HEK293 (cell line): Measurements from ENCODE around the gene DHPS.

Experiments used
- CTCF ChIA-PET: fragments of 350-600 bp; formaldehyde crosslinking; extraction: SDS; loops from one replicate; lab custom pipeline; 2021; ENCODE audit warnings: antibody characterized with exemption; lab: Yijun Ruan, JAX
- POLR2A ChIA-PET: fragments of 300-600 bp; formaldehyde crosslinking; extraction: SDS; loops from one replicate; lab custom pipeline; 2020; ENCODE audit warnings: antibody characterized with exemption, inconsistent platforms; lab: Yijun Ruan, JAX
- H3K27ac ChIP-seq: fragments of 200-500 bp; sonication (Bioruptor generic); 2 replicates; pipeline ENCODE4 v1.5.1; 2014; ENCODE audit warnings: low read depth, low read length, control low read depth, inconsistent platforms; ENCODE audit errors: extremely low read depth
- H3K36me3 ChIP-seq, 2 experiments: fragments of 200-500 bp in 1 of 2; sonication (Bioruptor generic) in 1 of 2; 1 replicate in 1 of 2; 2 replicates in 1 of 2; pipeline ENCODE4 v1.5.1; 2014 to 2017; ENCODE audit warnings: inconsistent platforms in 2 of 2, low read length in 2 of 2; ENCODE audit not compliant: control insufficient read depth in 2 of 2, insufficient read depth in 1 of 2
- H3K4me1 ChIP-seq: fragments of 200-500 bp; sonication (Bioruptor generic); 2 replicates; pipeline ENCODE4 v1.5.1; 2014; ENCODE audit warnings: mild to moderate bottlenecking, low read length, inconsistent platforms; ENCODE audit not compliant: control insufficient read depth, insufficient read depth
- H3K4me3 ChIP-seq: 2 replicates; pipeline ENCODE4 v1.5.1; 2011; ENCODE audit warnings: low read depth, mild to moderate bottlenecking, control low read depth, low read length, moderate library complexity
- H3K9me3 ChIP-seq: fragments of 200-500 bp; sonication (Bioruptor generic); 2 replicates; pipeline ENCODE4 v1.5.1; 2014; ENCODE audit warnings: low read depth, low read length, inconsistent platforms; ENCODE audit not compliant: control insufficient read depth, insufficient read depth
- SCRT2 ChIP-seq: fragments of 450-650 bp; formaldehyde crosslinking; IDR thresholded peaks from 2 replicates; pipeline ENCODE4 v1.5.1; 2016; ENCODE audit warnings: missing biosample characterization, missing genetic modification characterization
- SP3 ChIP-seq: fragments of 450-650 bp; formaldehyde crosslinking; IDR thresholded peaks from 2 replicates; pipeline ENCODE4 v1.5.1; 2016; ENCODE audit warnings: missing biosample characterization, missing genetic modification characterization
- YY1 ChIP-seq: fragments of 450-650 bp; formaldehyde crosslinking; IDR thresholded peaks from 2 replicates; pipeline ENCODE4 v1.5.1; 2018; ENCODE audit warnings: missing biosample characterization, missing genetic modification characterization
- ZBTB7A ChIP-seq: fragments of 450-650 bp; formaldehyde crosslinking; IDR thresholded peaks from 2 replicates; pipeline ENCODE4 v1.5.1; 2016; ENCODE audit warnings: low read depth, missing biosample characterization, missing genetic modification characterization
- ZFP37 ChIP-seq: fragments of 450-650 bp; formaldehyde crosslinking; IDR thresholded peaks from 2 replicates; pipeline ENCODE4 v1.5.1; 2016; ENCODE audit warnings: missing biosample characterization, missing genetic modification characterization
- ZFP41 ChIP-seq: fragments of 450-650 bp; formaldehyde crosslinking; IDR thresholded peaks from 2 replicates; pipeline ENCODE4 v1.5.1; 2016; ENCODE audit warnings: missing biosample characterization, missing genetic modification characterization, borderline replicate concordance
- ZNF157 ChIP-seq: fragments of 450-650 bp; formaldehyde crosslinking; IDR thresholded peaks from 2 replicates; pipeline ENCODE4 v1.5.1; 2016; ENCODE audit warnings: missing biosample characterization, missing genetic modification characterization
- ZNF248 ChIP-seq: fragments of 450-650 bp; formaldehyde crosslinking; IDR thresholded peaks from 2 replicates; pipeline ENCODE4 v1.5.1; 2017; ENCODE audit warnings: missing biosample characterization, missing genetic modification characterization
- ZNF335 ChIP-seq: fragments of 450-650 bp; formaldehyde crosslinking; conservative IDR thresholded peaks from 2 replicates; pipeline ENCODE4 v1.5.1; 2016; ENCODE audit warnings: missing biosample characterization, missing genetic modification characterization
- ZNF404 ChIP-seq: fragments of 450-650 bp; formaldehyde crosslinking; IDR thresholded peaks from 2 replicates; pipeline ENCODE4 v1.5.1; 2017; ENCODE audit warnings: missing biosample characterization, missing genetic modification characterization
- ZNF433 ChIP-seq: fragments of 450-650 bp; formaldehyde crosslinking; IDR thresholded peaks from 2 replicates; pipeline ENCODE4 v1.5.1; 2016; ENCODE audit warnings: missing biosample characterization, missing genetic modification characterization, low read depth
- ZNF521 ChIP-seq: fragments of 450-650 bp; formaldehyde crosslinking; IDR thresholded peaks from 2 replicates; pipeline ENCODE4 v1.5.1; 2017; ENCODE audit warnings: missing biosample characterization, mild to moderate bottlenecking, missing genetic modification characterization
- ZNF624 ChIP-seq: fragments of 450-650 bp; formaldehyde crosslinking; IDR thresholded peaks from 2 replicates; pipeline ENCODE4 v1.5.1; 2017; ENCODE audit warnings: missing biosample characterization, missing genetic modification characterization
- ZNF707 ChIP-seq: fragments of 450-650 bp; formaldehyde crosslinking; IDR thresholded peaks from 2 replicates; pipeline ENCODE4 v1.5.1; 2016; ENCODE audit warnings: missing biosample characterization, missing genetic modification characterization
- TF ChIP-seq, protein P1 (sequence below): fragments of 450-650 bp; formaldehyde crosslinking; conservative IDR thresholded peaks from 2 replicates; pipeline ENCODE4 v1.5.1; 2016; ENCODE audit warnings: low read depth, missing biosample characterization, missing genetic modification characterization
- TF ChIP-seq, protein P2 (sequence below): fragments of 450-650 bp; formaldehyde crosslinking; IDR thresholded peaks from 2 replicates; pipeline ENCODE4 v1.5.1; 2016; ENCODE audit warnings: missing biosample characterization, missing genetic modification characterization
- TF ChIP-seq, protein P3 (sequence below): fragments of 450-650 bp; formaldehyde crosslinking; IDR thresholded peaks from 2 replicates; pipeline ENCODE4 v1.5.1; 2016; ENCODE audit warnings: missing biosample characterization, missing genetic modification characterization, low read depth
- TF ChIP-seq, protein P4 (sequence below): fragments of 450-650 bp; IDR thresholded peaks from 2 replicates; pipeline ENCODE4 v1.5.1; 2018; ENCODE audit warnings: missing biosample characterization, missing genetic modification characterization
- TF ChIP-seq, protein P5 (sequence below): fragments of 450-650 bp; formaldehyde crosslinking; IDR thresholded peaks from 2 replicates; pipeline ENCODE4 v1.5.1; 2017; ENCODE audit warnings: missing biosample characterization, missing genetic modification characterization
- TF ChIP-seq, protein P6 (sequence below): fragments of 450-650 bp; formaldehyde crosslinking; IDR thresholded peaks from 2 replicates; pipeline ENCODE4 v1.5.1; 2016; ENCODE audit warnings: missing biosample characterization, missing genetic modification characterization, borderline replicate concordance

The DHPS gene

DNA sequence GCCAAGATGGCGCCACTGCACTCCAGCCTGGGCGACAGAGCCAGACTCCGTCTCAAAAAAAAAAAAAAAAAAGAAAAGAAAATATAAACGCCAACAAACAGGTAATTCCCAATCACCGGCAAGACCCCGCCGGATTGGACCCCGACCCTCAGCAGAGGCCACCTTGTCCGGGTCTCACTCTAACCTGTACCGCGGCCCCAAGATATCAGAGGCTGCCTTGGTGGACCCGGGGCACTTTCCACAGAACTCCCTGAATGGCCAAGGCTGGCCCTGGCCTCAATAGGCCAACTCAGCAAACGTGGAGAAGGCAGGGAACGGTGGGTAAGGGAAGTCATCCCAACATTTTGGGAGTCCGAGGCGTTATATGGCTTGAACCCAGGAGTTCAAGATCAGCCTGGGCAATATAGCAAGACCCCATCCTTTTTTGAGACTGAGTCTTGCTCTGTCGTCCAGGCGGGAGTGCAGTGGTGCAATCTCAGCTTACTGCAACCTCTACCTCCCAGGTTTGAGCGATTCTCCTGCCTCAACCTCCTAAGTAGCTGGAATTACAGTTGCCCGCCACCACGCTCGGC is 43.0 kb downstream of the DHPS start (continued):
- TF ChIP-seq, protein P1, sequence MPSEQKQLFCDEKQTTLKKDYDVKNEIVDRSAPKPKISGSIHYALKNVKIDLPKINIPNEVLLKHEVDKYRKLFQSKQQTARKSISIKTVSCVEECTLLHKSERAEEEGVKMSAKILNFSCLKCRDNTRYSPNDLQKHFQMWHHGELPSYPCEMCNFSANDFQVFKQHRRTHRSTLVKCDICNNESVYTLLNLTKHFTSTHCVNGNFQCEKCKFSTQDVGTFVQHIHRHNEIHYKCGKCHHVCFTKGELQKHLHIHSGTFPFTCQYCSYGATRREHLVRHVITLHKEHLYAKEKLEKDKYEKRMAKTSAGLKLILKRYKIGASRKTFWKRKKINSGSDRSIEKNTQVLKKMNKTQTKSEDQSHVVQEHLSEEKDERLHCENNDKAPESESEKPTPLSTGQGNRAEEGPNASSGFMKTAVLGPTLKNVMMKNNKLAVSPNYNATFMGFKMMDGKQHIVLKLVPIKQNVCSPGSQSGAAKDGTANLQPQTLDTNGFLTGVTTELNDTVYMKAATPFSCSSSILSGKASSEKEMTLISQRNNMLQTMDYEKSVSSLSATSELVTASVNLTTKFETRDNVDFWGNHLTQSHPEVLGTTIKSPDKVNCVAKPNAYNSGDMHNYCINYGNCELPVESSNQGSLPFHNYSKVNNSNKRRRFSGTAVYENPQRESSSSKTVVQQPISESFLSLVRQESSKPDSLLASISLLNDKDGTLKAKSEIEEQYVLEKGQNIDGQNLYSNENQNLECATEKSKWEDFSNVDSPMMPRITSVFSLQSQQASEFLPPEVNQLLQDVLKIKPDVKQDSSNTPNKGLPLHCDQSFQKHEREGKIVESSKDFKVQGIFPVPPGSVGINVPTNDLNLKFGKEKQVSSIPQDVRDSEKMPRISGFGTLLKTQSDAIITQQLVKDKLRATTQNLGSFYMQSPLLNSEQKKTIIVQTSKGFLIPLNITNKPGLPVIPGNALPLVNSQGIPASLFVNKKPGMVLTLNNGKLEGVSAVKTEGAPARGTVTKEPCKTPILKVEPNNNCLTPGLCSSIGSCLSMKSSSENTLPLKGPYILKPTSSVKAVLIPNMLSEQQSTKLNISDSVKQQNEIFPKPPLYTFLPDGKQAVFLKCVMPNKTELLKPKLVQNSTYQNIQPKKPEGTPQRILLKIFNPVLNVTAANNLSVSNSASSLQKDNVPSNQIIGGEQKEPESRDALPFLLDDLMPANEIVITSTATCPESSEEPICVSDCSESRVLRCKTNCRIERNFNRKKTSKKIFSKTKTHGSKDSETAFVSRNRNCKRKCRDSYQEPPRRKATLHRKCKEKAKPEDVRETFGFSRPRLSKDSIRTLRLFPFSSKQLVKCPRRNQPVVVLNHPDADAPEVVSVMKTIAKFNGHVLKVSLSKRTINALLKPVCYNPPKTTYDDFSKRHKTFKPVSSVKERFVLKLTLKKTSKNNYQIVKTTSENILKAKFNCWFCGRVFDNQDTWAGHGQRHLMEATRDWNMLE (tag by site-specific recombination) = no peak
- TF ChIP-seq, protein P2, sequence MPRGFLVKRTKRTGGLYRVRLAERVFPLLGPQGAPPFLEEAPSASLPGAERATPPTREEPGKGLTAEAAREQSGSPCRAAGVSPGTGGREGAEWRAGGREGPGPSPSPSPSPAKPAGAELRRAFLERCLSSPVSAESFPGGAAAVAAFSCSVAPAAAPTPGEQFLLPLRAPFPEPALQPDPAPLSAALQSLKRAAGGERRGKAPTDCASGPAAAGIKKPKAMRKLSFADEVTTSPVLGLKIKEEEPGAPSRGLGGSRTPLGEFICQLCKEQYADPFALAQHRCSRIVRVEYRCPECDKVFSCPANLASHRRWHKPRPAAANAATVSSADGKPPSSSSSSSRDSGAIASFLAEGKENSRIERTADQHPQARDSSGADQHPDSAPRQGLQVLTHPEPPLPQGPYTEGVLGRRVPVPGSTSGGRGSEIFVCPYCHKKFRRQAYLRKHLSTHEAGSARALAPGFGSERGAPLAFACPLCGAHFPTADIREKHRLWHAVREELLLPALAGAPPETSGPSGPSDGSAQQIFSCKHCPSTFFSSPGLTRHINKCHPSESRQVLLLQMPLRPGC (tag by site-specific recombination) = no peak
- TF ChIP-seq, protein P3, sequence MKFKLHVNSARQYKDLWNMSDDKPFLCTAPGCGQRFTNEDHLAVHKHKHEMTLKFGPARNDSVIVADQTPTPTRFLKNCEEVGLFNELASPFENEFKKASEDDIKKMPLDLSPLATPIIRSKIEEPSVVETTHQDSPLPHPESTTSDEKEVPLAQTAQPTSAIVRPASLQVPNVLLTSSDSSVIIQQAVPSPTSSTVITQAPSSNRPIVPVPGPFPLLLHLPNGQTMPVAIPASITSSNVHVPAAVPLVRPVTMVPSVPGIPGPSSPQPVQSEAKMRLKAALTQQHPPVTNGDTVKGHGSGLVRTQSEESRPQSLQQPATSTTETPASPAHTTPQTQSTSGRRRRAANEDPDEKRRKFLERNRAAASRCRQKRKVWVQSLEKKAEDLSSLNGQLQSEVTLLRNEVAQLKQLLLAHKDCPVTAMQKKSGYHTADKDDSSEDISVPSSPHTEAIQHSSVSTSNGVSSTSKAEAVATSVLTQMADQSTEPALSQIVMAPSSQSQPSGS (tag by site-specific recombination) = no peak
- TF ChIP-seq SCRT2 (tag by site-specific recombination) (no peak), ZFP41 (tag by site-specific recombination) (no peak), ZNF404 (tag by site-specific recombination) (no peak), ZNF335 (tag by site-specific recombination) (no peak), ZFP37 (tag by site-specific recombination) (no peak)
- TF ChIP-seq, protein P4, sequence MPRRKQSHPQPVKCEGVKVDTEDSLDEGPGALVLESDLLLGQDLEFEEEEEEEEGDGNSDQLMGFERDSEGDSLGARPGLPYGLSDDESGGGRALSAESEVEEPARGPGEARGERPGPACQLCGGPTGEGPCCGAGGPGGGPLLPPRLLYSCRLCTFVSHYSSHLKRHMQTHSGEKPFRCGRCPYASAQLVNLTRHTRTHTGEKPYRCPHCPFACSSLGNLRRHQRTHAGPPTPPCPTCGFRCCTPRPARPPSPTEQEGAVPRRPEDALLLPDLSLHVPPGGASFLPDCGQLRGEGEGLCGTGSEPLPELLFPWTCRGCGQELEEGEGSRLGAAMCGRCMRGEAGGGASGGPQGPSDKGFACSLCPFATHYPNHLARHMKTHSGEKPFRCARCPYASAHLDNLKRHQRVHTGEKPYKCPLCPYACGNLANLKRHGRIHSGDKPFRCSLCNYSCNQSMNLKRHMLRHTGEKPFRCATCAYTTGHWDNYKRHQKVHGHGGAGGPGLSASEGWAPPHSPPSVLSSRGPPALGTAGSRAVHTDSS (tag by site-specific recombination) = no peak
- TF ChIP-seq, all 188 proteins: peak for 0

DNA sequence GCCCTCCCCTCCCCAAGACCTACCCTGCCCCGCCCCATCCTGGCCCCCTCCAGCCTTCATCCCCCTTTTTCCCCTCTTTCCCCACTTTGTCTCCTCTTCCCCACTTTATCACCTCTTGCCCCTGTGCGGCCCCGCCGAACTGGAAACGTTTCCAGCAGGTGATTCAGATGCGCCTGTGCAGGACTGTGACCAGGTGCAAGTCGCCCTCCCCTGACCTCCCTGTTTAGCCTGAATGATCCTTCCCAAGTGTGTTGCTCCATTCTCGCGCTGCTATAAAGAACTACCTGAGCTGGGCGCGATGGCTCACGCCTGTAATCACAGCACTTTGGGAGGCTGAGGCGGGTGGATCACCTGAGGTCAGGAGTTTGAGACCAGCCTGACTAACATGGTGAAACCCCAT is 45.0 kb downstream of the DHPS start:
- H3K27ac ChIP-seq = no peak overlapping the region
- H3K36me3 ChIP-seq = no peaks in the 10 kb centered on the region; a peak in 1 of 3 replicates
- POLR2A ChIA-PET = no interaction called here
- TF ChIP-seq SP3 = no peak
- TF ChIP-seq ZNF707 (tag by site-specific recombination) = no peak
- TF ChIP-seq ZNF157 (tag by site-specific recombination) = no peak
- no peak for TF ChIP-seq ZNF248 (tag by site-specific recombination)
- no peak for TF ChIP-seq ZBTB7A
- TF ChIP-seq ZNF624 (tag by site-specific recombination) = no peak
- TF ChIP-seq, protein P5, sequence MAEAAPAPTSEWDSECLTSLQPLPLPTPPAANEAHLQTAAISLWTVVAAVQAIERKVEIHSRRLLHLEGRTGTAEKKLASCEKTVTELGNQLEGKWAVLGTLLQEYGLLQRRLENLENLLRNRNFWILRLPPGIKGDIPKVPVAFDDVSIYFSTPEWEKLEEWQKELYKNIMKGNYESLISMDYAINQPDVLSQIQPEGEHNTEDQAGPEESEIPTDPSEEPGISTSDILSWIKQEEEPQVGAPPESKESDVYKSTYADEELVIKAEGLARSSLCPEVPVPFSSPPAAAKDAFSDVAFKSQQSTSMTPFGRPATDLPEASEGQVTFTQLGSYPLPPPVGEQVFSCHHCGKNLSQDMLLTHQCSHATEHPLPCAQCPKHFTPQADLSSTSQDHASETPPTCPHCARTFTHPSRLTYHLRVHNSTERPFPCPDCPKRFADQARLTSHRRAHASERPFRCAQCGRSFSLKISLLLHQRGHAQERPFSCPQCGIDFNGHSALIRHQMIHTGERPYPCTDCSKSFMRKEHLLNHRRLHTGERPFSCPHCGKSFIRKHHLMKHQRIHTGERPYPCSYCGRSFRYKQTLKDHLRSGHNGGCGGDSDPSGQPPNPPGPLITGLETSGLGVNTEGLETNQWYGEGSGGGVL = no peak
- TF ChIP-seq ZNF521 = no peak
- TF ChIP-seq ZNF433 (tag by site-specific recombination) = no peak
- TF ChIP-seq, protein P6, sequence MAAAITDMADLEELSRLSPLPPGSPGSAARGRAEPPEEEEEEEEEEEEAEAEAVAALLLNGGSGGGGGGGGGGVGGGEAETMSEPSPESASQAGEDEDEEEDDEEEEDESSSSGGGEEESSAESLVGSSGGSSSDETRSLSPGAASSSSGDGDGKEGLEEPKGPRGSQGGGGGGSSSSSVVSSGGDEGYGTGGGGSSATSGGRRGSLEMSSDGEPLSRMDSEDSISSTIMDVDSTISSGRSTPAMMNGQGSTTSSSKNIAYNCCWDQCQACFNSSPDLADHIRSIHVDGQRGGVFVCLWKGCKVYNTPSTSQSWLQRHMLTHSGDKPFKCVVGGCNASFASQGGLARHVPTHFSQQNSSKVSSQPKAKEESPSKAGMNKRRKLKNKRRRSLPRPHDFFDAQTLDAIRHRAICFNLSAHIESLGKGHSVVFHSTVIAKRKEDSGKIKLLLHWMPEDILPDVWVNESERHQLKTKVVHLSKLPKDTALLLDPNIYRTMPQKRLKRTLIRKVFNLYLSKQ (tag by site-specific recombination) = no peak
- TF ChIP-seq YY1 = no peak
- TF ChIP-seq, all 188 proteins: peak for 0
- H3K9me3 ChIP-seq = no peaks in the 10 kb centered on the region
- no peaks in the 10 kb centered on the region for H3K4me1 ChIP-seq
- no peak overlapping the region for H3K4me3 ChIP-seq
- CTCF ChIA-PET = no interaction called here
